ENCODE measurements around the gene B3GNT7. TPM values are rescaled to one million over a fixed set of nuclear protein-coding genes. Genes with fewer than 3 reads are reported as not detected.

The B3GNT7 gene, protein sequence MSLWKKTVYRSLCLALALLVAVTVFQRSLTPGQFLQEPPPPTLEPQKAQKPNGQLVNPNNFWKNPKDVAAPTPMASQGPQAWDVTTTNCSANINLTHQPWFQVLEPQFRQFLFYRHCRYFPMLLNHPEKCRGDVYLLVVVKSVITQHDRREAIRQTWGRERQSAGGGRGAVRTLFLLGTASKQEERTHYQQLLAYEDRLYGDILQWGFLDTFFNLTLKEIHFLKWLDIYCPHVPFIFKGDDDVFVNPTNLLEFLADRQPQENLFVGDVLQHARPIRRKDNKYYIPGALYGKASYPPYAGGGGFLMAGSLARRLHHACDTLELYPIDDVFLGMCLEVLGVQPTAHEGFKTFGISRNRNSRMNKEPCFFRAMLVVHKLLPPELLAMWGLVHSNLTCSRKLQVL
- 78.1 and 89.4 TPM in 2 replicates for total RNA-seq (2014; rRNA removed; shearing (Covaris generic))
- polyA plus RNA-seq (2016; fragmentation: Nextera tagmentation; extraction: Ambion mirVana): 44.2 and 47.1 TPM in 2 replicates
- long read RNA-seq, partial matches to known transcripts: 0 of 81 reads
- long read RNA-seq, other reads (novel, unspliced or antisense): 81 of 81 reads

GRCh38 chr2:231395188-231396057, at the start of gene B3GNT7:
B3GNT7 (plus strand) TSS chr2:231395710; CDS start chr2:231395804, 94 bp downstream.
- Mint-ChIP-seq H3K27me3 (ENCODE audit: insufficient read depth, low read depth, poor library complexity) (peaks cover 26% of the 10 kb centered on the region), H3K9me3 (no peaks in the 10 kb centered on the region), H3K4me3 (peak within 1 kb of the TSS; percentile 75), H3K4me1 (peaks cover 65% of the 10 kb centered on the region), H3K36me3 (ENCODE audit: low read depth) (peaks cover 23% of the 10 kb centered on the region), H3K27ac (peak within 1 kb of the TSS; percentile 78)
- H3K9me2 ChIP-seq (ENCODE audit: insufficient read depth): no peaks in the 10 kb centered on the region
- 0 out of 2 replicates have a peak within 1 kb of the TSS, but pooled peaks have one; percentile 7 for H3K27ac ChIP-seq (ENCODE audit: low read depth)
- H3K36me3 ChIP-seq (ENCODE audit: insufficient read depth): no peaks in the 10 kb centered on the region
- H3K79me2 ChIP-seq (replicated peaks; ENCODE audit: insufficient read depth): peaks cover 17% of the 10 kb centered on the region
- no peaks in the 10 kb centered on the region for H3K27me3 ChIP-seq (ENCODE audit: insufficient read depth)
- peaks cover 28% of the 10 kb centered on the region for H3K4me1 ChIP-seq (ENCODE audit: insufficient read depth)
- H3K4me2 ChIP-seq: peak within 1 kb of the TSS; percentile 92
- no peak for TF ChIP-seq STAT1 (IDR thresholded peaks at IDR 0.05; ENCODE audit: unreplicated experiment)
- TF ChIP-seq, protein P1, sequence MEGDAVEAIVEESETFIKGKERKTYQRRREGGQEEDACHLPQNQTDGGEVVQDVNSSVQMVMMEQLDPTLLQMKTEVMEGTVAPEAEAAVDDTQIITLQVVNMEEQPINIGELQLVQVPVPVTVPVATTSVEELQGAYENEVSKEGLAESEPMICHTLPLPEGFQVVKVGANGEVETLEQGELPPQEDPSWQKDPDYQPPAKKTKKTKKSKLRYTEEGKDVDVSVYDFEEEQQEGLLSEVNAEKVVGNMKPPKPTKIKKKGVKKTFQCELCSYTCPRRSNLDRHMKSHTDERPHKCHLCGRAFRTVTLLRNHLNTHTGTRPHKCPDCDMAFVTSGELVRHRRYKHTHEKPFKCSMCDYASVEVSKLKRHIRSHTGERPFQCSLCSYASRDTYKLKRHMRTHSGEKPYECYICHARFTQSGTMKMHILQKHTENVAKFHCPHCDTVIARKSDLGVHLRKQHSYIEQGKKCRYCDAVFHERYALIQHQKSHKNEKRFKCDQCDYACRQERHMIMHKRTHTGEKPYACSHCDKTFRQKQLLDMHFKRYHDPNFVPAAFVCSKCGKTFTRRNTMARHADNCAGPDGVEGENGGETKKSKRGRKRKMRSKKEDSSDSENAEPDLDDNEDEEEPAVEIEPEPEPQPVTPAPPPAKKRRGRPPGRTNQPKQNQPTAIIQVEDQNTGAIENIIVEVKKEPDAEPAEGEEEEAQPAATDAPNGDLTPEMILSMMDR (conservative IDR thresholded peaks at IDR 0.05; ENCODE audit: low read depth in 2 of 2): 0 out of 4 replicates have a peak, but pooled peaks of 1 of the 2 experiments have one; percentile 3
- peak within 1 kb of the TSS; percentile 73 for H3K4me3 ChIP-seq
- peak; percentile 77 for DNase-seq (ENCODE audit: low spot score)
- no peaks in the 10 kb centered on the region for H4K20me1 ChIP-seq (replicated peaks; ENCODE audit: insufficient read depth)
- peaks cover 14% of the 10 kb centered on the region for H3F3A ChIP-seq (replicated peaks; ENCODE audit: low read depth)
- ATAC-seq: peak; percentile 52
- H2AFZ ChIP-seq: peak within 1 kb of the TSS; percentile 87

- Mint-ChIP-seq H3K36me3 (ENCODE audit: low read depth) (peaks cover 9% of the 10 kb centered on the region), H3K4me1 (peaks cover 18% of the 10 kb centered on the region), H3K27me3 (ENCODE audit: insufficient read depth, low read depth, poor library complexity) (peaks cover 5% of the 10 kb centered on the region), H3K27ac (no peak overlapping the region), H3K4me3 (no peak overlapping the region), H3K9me3 (no peaks in the 10 kb centered on the region)
- DNase-seq (ENCODE audit: low spot score) (no peak), ATAC-seq (no peak)
- no peaks in the 10 kb centered on the region for H3K9me2 ChIP-seq (ENCODE audit: insufficient read depth)
- peaks cover 5% of the 10 kb centered on the region; the same call in 1 of the 2 replicates for H3K4me1 ChIP-seq (ENCODE audit: insufficient read depth)
- H3F3A ChIP-seq (replicated peaks; ENCODE audit: low read depth): no peaks in the 10 kb centered on the region
- no peaks in the 10 kb centered on the region for H3K36me3 ChIP-seq (ENCODE audit: insufficient read depth)
- H2AFZ ChIP-seq: no peak overlapping the region
- H3K4me3 ChIP-seq: no peak overlapping the region
- no peaks in the 10 kb centered on the region for H4K20me1 ChIP-seq (replicated peaks; ENCODE audit: insufficient read depth)
- H3K27me3 ChIP-seq (ENCODE audit: insufficient read depth): no peaks in the 10 kb centered on the region
- no peak overlapping the region for H3K27ac ChIP-seq (ENCODE audit: low read depth)
- H3K79me2 ChIP-seq (replicated peaks; ENCODE audit: insufficient read depth): no peaks in the 10 kb centered on the region
- no peak overlapping the region for H3K4me2 ChIP-seq
- TF ChIP-seq ZNF331 (CRISPR knock-in tag; IDR thresholded peaks at IDR 0.05; ENCODE audit: low read depth): no peak
- TF ChIP-seq, protein P2, sequence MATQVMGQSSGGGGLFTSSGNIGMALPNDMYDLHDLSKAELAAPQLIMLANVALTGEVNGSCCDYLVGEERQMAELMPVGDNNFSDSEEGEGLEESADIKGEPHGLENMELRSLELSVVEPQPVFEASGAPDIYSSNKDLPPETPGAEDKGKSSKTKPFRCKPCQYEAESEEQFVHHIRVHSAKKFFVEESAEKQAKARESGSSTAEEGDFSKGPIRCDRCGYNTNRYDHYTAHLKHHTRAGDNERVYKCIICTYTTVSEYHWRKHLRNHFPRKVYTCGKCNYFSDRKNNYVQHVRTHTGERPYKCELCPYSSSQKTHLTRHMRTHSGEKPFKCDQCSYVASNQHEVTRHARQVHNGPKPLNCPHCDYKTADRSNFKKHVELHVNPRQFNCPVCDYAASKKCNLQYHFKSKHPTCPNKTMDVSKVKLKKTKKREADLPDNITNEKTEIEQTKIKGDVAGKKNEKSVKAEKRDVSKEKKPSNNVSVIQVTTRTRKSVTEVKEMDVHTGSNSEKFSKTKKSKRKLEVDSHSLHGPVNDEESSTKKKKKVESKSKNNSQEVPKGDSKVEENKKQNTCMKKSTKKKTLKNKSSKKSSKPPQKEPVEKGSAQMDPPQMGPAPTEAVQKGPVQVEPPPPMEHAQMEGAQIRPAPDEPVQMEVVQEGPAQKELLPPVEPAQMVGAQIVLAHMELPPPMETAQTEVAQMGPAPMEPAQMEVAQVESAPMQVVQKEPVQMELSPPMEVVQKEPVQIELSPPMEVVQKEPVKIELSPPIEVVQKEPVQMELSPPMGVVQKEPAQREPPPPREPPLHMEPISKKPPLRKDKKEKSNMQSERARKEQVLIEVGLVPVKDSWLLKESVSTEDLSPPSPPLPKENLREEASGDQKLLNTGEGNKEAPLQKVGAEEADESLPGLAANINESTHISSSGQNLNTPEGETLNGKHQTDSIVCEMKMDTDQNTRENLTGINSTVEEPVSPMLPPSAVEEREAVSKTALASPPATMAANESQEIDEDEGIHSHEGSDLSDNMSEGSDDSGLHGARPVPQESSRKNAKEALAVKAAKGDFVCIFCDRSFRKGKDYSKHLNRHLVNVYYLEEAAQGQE (IDR thresholded peaks at IDR 0.05; ENCODE audit: unreplicated experiment): no peak
- TF ChIP-seq, protein P1 (conservative IDR thresholded peaks at IDR 0.05; ENCODE audit: low read depth in 2 of 2): no peak
- TF ChIP-seq POLR2AphosphoS5 (IDR thresholded peaks at IDR 0.05; ENCODE audit: low read depth): no peak
- no peak for TF ChIP-seq EZH2phosphoT487 (IDR thresholded peaks at IDR 0.05; ENCODE audit: unreplicated experiment)
These were observed 48.4 kb upstream of the B3GNT7 start for GRCh38 chr2:231347081-231347480.
